Activated T-cell treated with anti-CD3 and anti-CD28 coated beads, Interleukin-2, amount 50 U/mL, for 72 hours (primary cell): ENCODE results near the gene GPC6. TPM values are rescaled to one million over a fixed set of nuclear protein-coding genes. Genes with fewer than 3 reads are reported as not detected.

Source experiments
- ATAC-seq, 2 donors: fragments of 150-1000 bp; cut with Tn5 transposase; replicated peaks in 1 of 2; 2 replicates each; pipeline ENCODE4 v1.10.0; 2021; ENCODE audit warnings: moderate library complexity in 2 of 2, mild to moderate bottlenecking in 1 of 2
- DNase-seq, 2 donors: peaks; one replicate each; pipeline ENCODE4 v3.0.0; 2021 to 2022; ENCODE audit warnings: mixed read lengths in 1 of 2
- H3K27ac Mint-ChIP-seq: one replicate; pipeline ENCODE4 v1.8.0; 2022; ENCODE audit warnings: mild to moderate bottlenecking, moderate library complexity, mixed read lengths
- H3K27me3 Mint-ChIP-seq: one replicate; pipeline ENCODE4 v1.8.0; 2022; ENCODE audit warnings: low read depth, mixed read lengths
- H3K36me3 Mint-ChIP-seq, 2 donors: one replicate each; pipeline ENCODE4 v1.8.0; 2022; ENCODE audit warnings: mixed read lengths in 2 of 2, mild to moderate bottlenecking in 1 of 2; ENCODE audit not compliant: insufficient read depth in 2 of 2
- H3K4me1 Mint-ChIP-seq: one replicate; pipeline ENCODE4 v1.8.0; 2022; ENCODE audit warnings: low read depth, mixed read lengths
- H3K4me3 Mint-ChIP-seq, 2 donors: one replicate each; pipeline ENCODE4 v1.8.0; 2022; ENCODE audit warnings: mild to moderate bottlenecking in 2 of 2, mixed read lengths in 2 of 2, moderate library complexity in 2 of 2
- H3K9me3 Mint-ChIP-seq, 2 donors: one replicate each; pipeline ENCODE4 v1.8.0; 2022; ENCODE audit warnings: mixed read lengths in 2 of 2
- total RNA-seq, 2 donors: library from RNA; stranded (reverse); gene quantifications; one replicate each; pipeline ENCODE4 v1.2.3, GENCODE V29; 2022

Gene GPC6
- total RNA-seq, 2 donors from 2014 or later, result not detected

- Mint-ChIP-seq H3K27me3 (peaks cover 25% of the 10 kb centered on the region), H3K9me3 (no peaks in the 10 kb centered on the region), H3K4me1 (no peaks in the 10 kb centered on the region), H3K4me3 (no peak overlapping the region), H3K36me3 (no peaks in the 10 kb centered on the region), H3K27ac (no peak overlapping the region)
- DNase-seq, result no peak
- no peak for ATAC-seq
Measured at GRCh38 chr13:93776936-93777335, 550.3 kb downstream of the GPC6 start.

- Mint-ChIP-seq H3K4me3 (no peak overlapping the region), H3K9me3 (no peaks in the 10 kb centered on the region), H3K27ac (no peak overlapping the region), H3K36me3 (no peaks in the 10 kb centered on the region), H3K4me1 (no peaks in the 10 kb centered on the region), H3K27me3 (peaks cover 20% of the 10 kb centered on the region)
- ATAC-seq (no peak), DNase-seq (no peak)
Measured at GRCh38 chr13:93777504-93777903, 550.9 kb downstream of the GPC6 start.

GRCh38 chr13:93778548-93778947 is 551.9 kb downstream of the GPC6 start:
- Mint-ChIP-seq H3K9me3 (peaks cover 0 to 2% of the 10 kb centered on the region in 2 donors), H3K36me3 (peaks cover 0 to under 1% of the 10 kb centered on the region in 2 donors), H3K27me3 (peaks cover 18% of the 10 kb centered on the region), H3K27ac (no peak overlapping the region), H3K4me1 (no peaks in the 10 kb centered on the region), H3K4me3 (no peak overlapping the region)
- DNase-seq (no peak), ATAC-seq (no peak)

- peaks cover 7% of the 10 kb centered on the region for H3K4me1 Mint-ChIP-seq
- no peak overlapping the region for H3K27ac Mint-ChIP-seq
- no peak for DNase-seq
- ATAC-seq, result no peak
- H3K4me3 Mint-ChIP-seq, result no peak overlapping the region
- H3K36me3 Mint-ChIP-seq, result peaks cover 0 to 2% of the 10 kb centered on the region in 2 donors
- peaks cover 37% of the 10 kb centered on the region for H3K27me3 Mint-ChIP-seq
- peaks cover 0 to 4% of the 10 kb centered on the region in 2 donors for H3K9me3 Mint-ChIP-seq
Measured at GRCh38 chr13:93784191-93784590, 557.6 kb downstream of the GPC6 start.

- H3K4me1 Mint-ChIP-seq, result peaks cover 7% of the 10 kb centered on the region
- H3K27me3 Mint-ChIP-seq, result peaks cover 60% of the 10 kb centered on the region
- DNase-seq, result no peak
- H3K4me3 Mint-ChIP-seq, result no peak overlapping the region
- peaks cover 0 to 4% of the 10 kb centered on the region in 2 donors for H3K9me3 Mint-ChIP-seq
- H3K27ac Mint-ChIP-seq, result no peak overlapping the region
- peaks cover 2% of the 10 kb centered on the region in 2 donors for H3K36me3 Mint-ChIP-seq
- no peak for ATAC-seq
Measured at GRCh38 chr13:93786846-93787489, 560.4 kb downstream of the GPC6 start.

GRCh38 chr13:93788456-93788855 is 561.8 kb downstream of the GPC6 start:
- peaks cover 2% of the 10 kb centered on the region in 2 donors for H3K36me3 Mint-ChIP-seq
- H3K27me3 Mint-ChIP-seq, result peaks cover 75% of the 10 kb centered on the region
- H3K9me3 Mint-ChIP-seq, result peaks cover 0 to 2% of the 10 kb centered on the region in 2 donors
- no peak for DNase-seq
- peaks cover 7% of the 10 kb centered on the region for H3K4me1 Mint-ChIP-seq
- H3K27ac Mint-ChIP-seq, result no peak overlapping the region
- H3K4me3 Mint-ChIP-seq, result no peak overlapping the region
- ATAC-seq, result peak in 1 of 2 donors; percentile 44

- Mint-ChIP-seq H3K4me1 (peaks cover 12% of the 10 kb centered on the region), H3K27me3 (peaks cover 79% of the 10 kb centered on the region), H3K36me3 (peaks cover 0 to 2% of the 10 kb centered on the region in 2 donors), H3K27ac (no peak overlapping the region), H3K9me3 (no peaks in the 10 kb centered on the region), H3K4me3 (no peak overlapping the region)
- DNase-seq, result no peak
- peak; percentile 53 to 78 for ATAC-seq
Measured at GRCh38 chr13:93789058-93789457, 562.5 kb downstream of the GPC6 start.

- Mint-ChIP-seq H3K27ac (peak overlapping the region; percentile 27), H3K4me3 (peak overlapping the region in 1 of 2 donors; percentile 45), H3K27me3 (peaks cover 82% of the 10 kb centered on the region), H3K4me1 (peaks cover 18% of the 10 kb centered on the region), H3K36me3 (peaks cover 0 to 6% of the 10 kb centered on the region in 2 donors), H3K9me3 (no peaks in the 10 kb centered on the region)
- DNase-seq (peak; percentile 68 to 77), ATAC-seq (peak; percentile 98)
Measured at GRCh38 chr13:93794197-93794885, 567.7 kb downstream of the GPC6 start.

GRCh38 chr13:93797463-93797862 is 570.9 kb downstream of the GPC6 start:
- peaks cover 86% of the 10 kb centered on the region for H3K27me3 Mint-ChIP-seq
- DNase-seq, result no peak
- no peak for ATAC-seq
- H3K4me3 Mint-ChIP-seq, result no peak overlapping the region
- no peak overlapping the region for H3K27ac Mint-ChIP-seq
- H3K4me1 Mint-ChIP-seq, result peaks cover 18% of the 10 kb centered on the region
- H3K9me3 Mint-ChIP-seq, result peaks cover 0 to 1% of the 10 kb centered on the region in 2 donors
- H3K36me3 Mint-ChIP-seq, result peaks cover 0 to 4% of the 10 kb centered on the region in 2 donors

GRCh38 chr13:93800342-93800741 is 573.7 kb downstream of the GPC6 start:
- no peak overlapping the region for H3K27ac Mint-ChIP-seq
- peaks cover 7% of the 10 kb centered on the region for H3K4me1 Mint-ChIP-seq
- ATAC-seq (no peak), DNase-seq (no peak)
- H3K4me3 Mint-ChIP-seq, result no peak overlapping the region
- H3K27me3 Mint-ChIP-seq, result peaks cover 71% of the 10 kb centered on the region
- peaks cover 0 to 4% of the 10 kb centered on the region in 2 donors for H3K36me3 Mint-ChIP-seq
- peaks cover 1 to 2% of the 10 kb centered on the region in 2 donors for H3K9me3 Mint-ChIP-seq

- DNase-seq, result no peak
- no peak overlapping the region for H3K27ac Mint-ChIP-seq
- no peaks in the 10 kb centered on the region for H3K4me1 Mint-ChIP-seq
- H3K27me3 Mint-ChIP-seq, result peaks cover 54% of the 10 kb centered on the region
- no peak for ATAC-seq
- peaks cover 0 to 2% of the 10 kb centered on the region in 2 donors for H3K9me3 Mint-ChIP-seq
- H3K36me3 Mint-ChIP-seq, result no peaks in the 10 kb centered on the region
- no peak overlapping the region for H3K4me3 Mint-ChIP-seq
Measured at GRCh38 chr13:93805736-93806135, 579.1 kb downstream of the GPC6 start.

- H3K36me3 Mint-ChIP-seq, result no peaks in the 10 kb centered on the region
- DNase-seq, result no peak
- H3K27ac Mint-ChIP-seq, result no peak overlapping the region
- peaks cover 52% of the 10 kb centered on the region for H3K27me3 Mint-ChIP-seq
- H3K4me1 Mint-ChIP-seq, result no peaks in the 10 kb centered on the region
- no peak for ATAC-seq
- H3K4me3 Mint-ChIP-seq, result no peak overlapping the region
- H3K9me3 Mint-ChIP-seq, result peaks cover 0 to 2% of the 10 kb centered on the region in 2 donors
Measured at GRCh38 chr13:93806861-93807260, 580.3 kb downstream of the GPC6 start.

GRCh38 chr13:93810264-93810663 is 583.7 kb downstream of the GPC6 start:
- Mint-ChIP-seq H3K36me3 (no peaks in the 10 kb centered on the region), H3K27me3 (peaks cover 33% of the 10 kb centered on the region), H3K9me3 (no peaks in the 10 kb centered on the region), H3K27ac (no peak overlapping the region), H3K4me3 (no peak overlapping the region), H3K4me1 (no peaks in the 10 kb centered on the region)
- DNase-seq (no peak), ATAC-seq (no peak)
